Measurements from ENCODE around the gene ERBIN.

- TF ChIP-seq, protein P1, sequence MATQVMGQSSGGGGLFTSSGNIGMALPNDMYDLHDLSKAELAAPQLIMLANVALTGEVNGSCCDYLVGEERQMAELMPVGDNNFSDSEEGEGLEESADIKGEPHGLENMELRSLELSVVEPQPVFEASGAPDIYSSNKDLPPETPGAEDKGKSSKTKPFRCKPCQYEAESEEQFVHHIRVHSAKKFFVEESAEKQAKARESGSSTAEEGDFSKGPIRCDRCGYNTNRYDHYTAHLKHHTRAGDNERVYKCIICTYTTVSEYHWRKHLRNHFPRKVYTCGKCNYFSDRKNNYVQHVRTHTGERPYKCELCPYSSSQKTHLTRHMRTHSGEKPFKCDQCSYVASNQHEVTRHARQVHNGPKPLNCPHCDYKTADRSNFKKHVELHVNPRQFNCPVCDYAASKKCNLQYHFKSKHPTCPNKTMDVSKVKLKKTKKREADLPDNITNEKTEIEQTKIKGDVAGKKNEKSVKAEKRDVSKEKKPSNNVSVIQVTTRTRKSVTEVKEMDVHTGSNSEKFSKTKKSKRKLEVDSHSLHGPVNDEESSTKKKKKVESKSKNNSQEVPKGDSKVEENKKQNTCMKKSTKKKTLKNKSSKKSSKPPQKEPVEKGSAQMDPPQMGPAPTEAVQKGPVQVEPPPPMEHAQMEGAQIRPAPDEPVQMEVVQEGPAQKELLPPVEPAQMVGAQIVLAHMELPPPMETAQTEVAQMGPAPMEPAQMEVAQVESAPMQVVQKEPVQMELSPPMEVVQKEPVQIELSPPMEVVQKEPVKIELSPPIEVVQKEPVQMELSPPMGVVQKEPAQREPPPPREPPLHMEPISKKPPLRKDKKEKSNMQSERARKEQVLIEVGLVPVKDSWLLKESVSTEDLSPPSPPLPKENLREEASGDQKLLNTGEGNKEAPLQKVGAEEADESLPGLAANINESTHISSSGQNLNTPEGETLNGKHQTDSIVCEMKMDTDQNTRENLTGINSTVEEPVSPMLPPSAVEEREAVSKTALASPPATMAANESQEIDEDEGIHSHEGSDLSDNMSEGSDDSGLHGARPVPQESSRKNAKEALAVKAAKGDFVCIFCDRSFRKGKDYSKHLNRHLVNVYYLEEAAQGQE (IDR thresholded peaks at IDR 0.05; ENCODE audit: low read depth, low read length), result no peak
- TF ChIP-seq EP300 (IDR thresholded peaks at IDR 0.05; ENCODE audit: borderline replicate concordance in 1 of 2, low read depth in 1 of 2, low read length in 1 of 2), result no peak
- TF ChIP-seq EZH2phosphoT487 (IDR thresholded peaks at IDR 0.05; ENCODE audit: borderline replicate concordance, low read depth), result no peak
- TF ChIP-seq JUND (IDR thresholded peaks at IDR 0.05), result no peak
- TF ChIP-seq, protein P2, sequence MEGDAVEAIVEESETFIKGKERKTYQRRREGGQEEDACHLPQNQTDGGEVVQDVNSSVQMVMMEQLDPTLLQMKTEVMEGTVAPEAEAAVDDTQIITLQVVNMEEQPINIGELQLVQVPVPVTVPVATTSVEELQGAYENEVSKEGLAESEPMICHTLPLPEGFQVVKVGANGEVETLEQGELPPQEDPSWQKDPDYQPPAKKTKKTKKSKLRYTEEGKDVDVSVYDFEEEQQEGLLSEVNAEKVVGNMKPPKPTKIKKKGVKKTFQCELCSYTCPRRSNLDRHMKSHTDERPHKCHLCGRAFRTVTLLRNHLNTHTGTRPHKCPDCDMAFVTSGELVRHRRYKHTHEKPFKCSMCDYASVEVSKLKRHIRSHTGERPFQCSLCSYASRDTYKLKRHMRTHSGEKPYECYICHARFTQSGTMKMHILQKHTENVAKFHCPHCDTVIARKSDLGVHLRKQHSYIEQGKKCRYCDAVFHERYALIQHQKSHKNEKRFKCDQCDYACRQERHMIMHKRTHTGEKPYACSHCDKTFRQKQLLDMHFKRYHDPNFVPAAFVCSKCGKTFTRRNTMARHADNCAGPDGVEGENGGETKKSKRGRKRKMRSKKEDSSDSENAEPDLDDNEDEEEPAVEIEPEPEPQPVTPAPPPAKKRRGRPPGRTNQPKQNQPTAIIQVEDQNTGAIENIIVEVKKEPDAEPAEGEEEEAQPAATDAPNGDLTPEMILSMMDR (IDR thresholded peaks at IDR 0.05), result no peak
- no peak for TF ChIP-seq MAX (IDR thresholded peaks at IDR 0.05; ENCODE audit: low read depth)
- no peak for TF ChIP-seq CHD2 (IDR thresholded peaks at IDR 0.05; ENCODE audit: low read length, partially characterized antibody)
- TF ChIP-seq ZBTB33 (IDR thresholded peaks at IDR 0.05; ENCODE audit: borderline replicate concordance, low read depth), result no peak
- no peak for TF ChIP-seq SIN3A (IDR thresholded peaks at IDR 0.05; ENCODE audit: borderline replicate concordance, low read depth, low read length)
- TF ChIP-seq GATA2 (CRISPR knock-in tag; IDR thresholded peaks at IDR 0.05), result no peak
- no peak for TF ChIP-seq SMC3 (IDR thresholded peaks at IDR 0.05; ENCODE audit: low read depth, low read length)
- no peak for TF ChIP-seq POLR2AphosphoS5 (IDR thresholded peaks at IDR 0.05; ENCODE audit: low read depth, low read length)
- no peak for TF ChIP-seq FOSL2 (IDR thresholded peaks at IDR 0.05; ENCODE audit: borderline replicate concordance, low read depth)
Observed at GRCh38 chr5:66010476-66010875, 84.1 kb downstream of the ERBIN start.

Data from SK-N-SH (cell line).